Astrocyte (in vitro differentiated cells and primary cell): ENCODE results near the gene LTB4R.

ENCODE experiments used
- EZH2 ChIP-seq: IDR thresholded peaks from 2 replicates; pipeline ENCODE4 v1.6.1; 2012; ENCODE audit warnings: mild to moderate bottlenecking, low read length, inconsistent platforms; ENCODE audit not compliant: insufficient read depth
- TF ChIP-seq, protein P1 (sequence below): IDR thresholded peaks from 2 replicates; pipeline ENCODE4 v1.5.1; 2011; ENCODE audit warnings: low read depth, mild to moderate bottlenecking, inconsistent platforms, low read length, moderate library complexity; ENCODE audit not compliant: insufficient read depth

GRCh38 chr14:24340606-24341005 lies 29.3 kb downstream of the LTB4R start:
- TF ChIP-seq, protein P1, sequence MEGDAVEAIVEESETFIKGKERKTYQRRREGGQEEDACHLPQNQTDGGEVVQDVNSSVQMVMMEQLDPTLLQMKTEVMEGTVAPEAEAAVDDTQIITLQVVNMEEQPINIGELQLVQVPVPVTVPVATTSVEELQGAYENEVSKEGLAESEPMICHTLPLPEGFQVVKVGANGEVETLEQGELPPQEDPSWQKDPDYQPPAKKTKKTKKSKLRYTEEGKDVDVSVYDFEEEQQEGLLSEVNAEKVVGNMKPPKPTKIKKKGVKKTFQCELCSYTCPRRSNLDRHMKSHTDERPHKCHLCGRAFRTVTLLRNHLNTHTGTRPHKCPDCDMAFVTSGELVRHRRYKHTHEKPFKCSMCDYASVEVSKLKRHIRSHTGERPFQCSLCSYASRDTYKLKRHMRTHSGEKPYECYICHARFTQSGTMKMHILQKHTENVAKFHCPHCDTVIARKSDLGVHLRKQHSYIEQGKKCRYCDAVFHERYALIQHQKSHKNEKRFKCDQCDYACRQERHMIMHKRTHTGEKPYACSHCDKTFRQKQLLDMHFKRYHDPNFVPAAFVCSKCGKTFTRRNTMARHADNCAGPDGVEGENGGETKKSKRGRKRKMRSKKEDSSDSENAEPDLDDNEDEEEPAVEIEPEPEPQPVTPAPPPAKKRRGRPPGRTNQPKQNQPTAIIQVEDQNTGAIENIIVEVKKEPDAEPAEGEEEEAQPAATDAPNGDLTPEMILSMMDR = no peak
- TF ChIP-seq EZH2 = no peak
